Measurements from ENCODE around the gene OLFML3. TPM values are rescaled to one million over a fixed set of nuclear protein-coding genes. Genes with fewer than 3 reads are reported as not detected.

OLFML3 gene
- 100 to 1,000 TPM in 1 of 2 donors, 10 to 100 TPM in 1; 43.6 to 109 TPM for total RNA-seq
- long read RNA-seq, donor 1, transcript OLFML3-201 (3 exons, 1,780 nt): major isoform, 6 of 15 reads
- long read RNA-seq, donor 1, partial matches to known transcripts: 9 of 15 reads
- long read RNA-seq, donor 1, other reads (novel, unspliced or antisense): 0 of 15 reads
- long read RNA-seq, donor 2, transcript OLFML3-201 (3 exons, 1,780 nt): major isoform, 45 of 49 reads
- long read RNA-seq, donor 2, partial matches to known transcripts: 3 of 49 reads
- long read RNA-seq, donor 2, other reads (novel, unspliced or antisense): 1 of 49 reads

- DNase-seq (ENCODE audit: low spot score): peak; percentile 92
- intact Hi-C loops (cut with DNase I): loop anchor here (5.0 to 10.0 kb wide), 2 partner anchors 164 to 308 kb away; partner anchors contain the start of gene RSBN1 (in 1 of the 2)
Observed at GRCh38 chr1:113978863-113979702, at the start of gene OLFML3. OLFML3 (plus strand) TSS chr1:113979474; CDS start chr1:113979517, 43 bp downstream.

- intact Hi-C loops (cut with DNase I): loop anchor here in 1 of 2 donors (2.0 kb wide), 1 partner anchor 25 kb away; the partner anchor contains the start of genes AP4B1 and DCLRE1B
- DNase-seq (ENCODE audit: low spot score): peak; percentile 86
Observed at GRCh38 chr1:113929750-113930498, 49.4 kb upstream of the OLFML3 start.

- intact Hi-C loops (cut with DNase I): no loop called here
Observed at GRCh38 chr1:113930499-113931161, 48.6 kb upstream of the OLFML3 start.

GRCh38 chr1:113931451-113931851 lies 47.8 kb upstream of the OLFML3 start:
- intact Hi-C loops (cut with DNase I): no loop called here
- no peak for DNase-seq (ENCODE audit: low spot score)

More at GRCh38 chr1:113930499-113931161, 48.6 kb upstream of the OLFML3 start:
- DNase-seq (ENCODE audit: low spot score): no peak

GRCh38 chr1:113934006-113934405 lies 45.3 kb upstream of the OLFML3 start:
- no peak for DNase-seq (ENCODE audit: low spot score)
- intact Hi-C loops (cut with DNase I): no loop called here

- DNase-seq (ENCODE audit: low spot score): no peak
- intact Hi-C loops (cut with DNase I): no loop called here
Observed at GRCh38 chr1:113934511-113935055, 44.7 kb upstream of the OLFML3 start.

- no peak for DNase-seq (ENCODE audit: low spot score)
- intact Hi-C loops (cut with DNase I): no loop called here
Observed at GRCh38 chr1:113935176-113935575, 44.1 kb upstream of the OLFML3 start.

- intact Hi-C loops (cut with DNase I): no loop called here
Observed at GRCh38 chr1:113935970-113936369, 43.3 kb upstream of the OLFML3 start.

GRCh38 chr1:113937146-113937545 lies 42.1 kb upstream of the OLFML3 start:
- intact Hi-C loops (cut with DNase I): no loop called here
- DNase-seq (ENCODE audit: low spot score): no peak

More at GRCh38 chr1:113935970-113936369, 43.3 kb upstream of the OLFML3 start:
- DNase-seq (ENCODE audit: low spot score): no peak

GRCh38 chr1:113938192-113938591 lies 41.1 kb upstream of the OLFML3 start:
- DNase-seq (ENCODE audit: low spot score): no peak

GRCh38 chr1:113940365-113941244 lies 38.7 kb upstream of the OLFML3 start:
- intact Hi-C loops (cut with DNase I): no loop called here
- no peak for DNase-seq (ENCODE audit: low spot score)

More at GRCh38 chr1:113938192-113938591, 41.1 kb upstream of the OLFML3 start:
- intact Hi-C loops (cut with DNase I): no loop called here

GRCh38 chr1:113941245-113941559 lies 38.1 kb upstream of the OLFML3 start:
- intact Hi-C loops (cut with DNase I): no loop called here
- DNase-seq (ENCODE audit: low spot score): no peak

- intact Hi-C loops (cut with DNase I): no loop called here
- no peak for DNase-seq (ENCODE audit: low spot score)
Observed at GRCh38 chr1:113942527-113942926, 36.7 kb upstream of the OLFML3 start.

- intact Hi-C loops (cut with DNase I): no loop called here
- DNase-seq (ENCODE audit: low spot score): no peak
Observed at GRCh38 chr1:113943028-113943811, 36.1 kb upstream of the OLFML3 start.

- intact Hi-C loops (cut with DNase I): no loop called here
Observed at GRCh38 chr1:113945329-113945728, 33.9 kb upstream of the OLFML3 start.

GRCh38 chr1:113946112-113946511 lies 33.2 kb upstream of the OLFML3 start:
- no peak for DNase-seq (ENCODE audit: low spot score)
- intact Hi-C loops (cut with DNase I): no loop called here

More at GRCh38 chr1:113945329-113945728, 33.9 kb upstream of the OLFML3 start:
- no peak for DNase-seq (ENCODE audit: low spot score)

Measured in posterior vena cava (tissue), 2 donors.